Fibroblast of lung (primary cell): Measurements from ENCODE around the gene OAF. TPM values are rescaled to one million over a fixed set of nuclear protein-coding genes. Genes with fewer than 3 reads are reported as not detected.

Source experiments
- DNase-seq, 2 donors: peaks; one replicate each; pipeline versions ENCODE4 v3.0.0 to v3.0.0-alpha.2; 2010; ENCODE audit warnings: low read depth in 2 of 2
- H2AFZ ChIP-seq: 2 replicates; pipeline ENCODE4 v1.5.1; 2012; ENCODE audit warnings: low read length, control low read depth, inconsistent platforms
- H3K27ac ChIP-seq: 2 replicates; pipeline ENCODE4 v1.5.1; 2011; ENCODE audit warnings: low read length, control low read depth; ENCODE audit not compliant: insufficient read depth
- H3K27me3 ChIP-seq: 2 replicates; pipeline ENCODE4 v1.5.1; 2011; ENCODE audit warnings: mild to moderate bottlenecking, low read length; ENCODE audit not compliant: control insufficient read depth, insufficient read depth
- H3K36me3 ChIP-seq: 2 replicates; pipeline ENCODE4 v1.5.1; 2011; ENCODE audit warnings: low read length; ENCODE audit not compliant: control insufficient read depth, insufficient read depth
- H3K4me1 ChIP-seq: 2 replicates; pipeline ENCODE4 v1.5.1; 2011; ENCODE audit warnings: low read length; ENCODE audit not compliant: control insufficient read depth, insufficient read depth; ENCODE audit errors: extremely low read depth
- H3K4me2 ChIP-seq: 2 replicates; pipeline ENCODE4 v1.5.1; 2011; ENCODE audit warnings: low read length, control low read depth; ENCODE audit not compliant: insufficient read depth; ENCODE audit errors: extremely low read depth
- H3K4me3 ChIP-seq, 4 experiments: fragments of 200-600 bp in 1 of 4; sonication (generic) in 1 of 4; replicated peaks in 1 of 4; 2 replicates each; pipeline ENCODE4 v1.5.1; 2011 to 2016; ENCODE audit warnings: low read length in 4 of 4, low read depth in 3 of 4, mild to moderate bottlenecking in 3 of 4, control low read depth in 2 of 4, inconsistent platforms in 1 of 4, mixed read lengths in 1 of 4; ENCODE audit not compliant: insufficient read depth in 1 of 4; ENCODE audit errors: control extremely low read depth in 1 of 4
- H3K79me2 ChIP-seq: 2 replicates; pipeline ENCODE4 v1.5.1; 2012; ENCODE audit warnings: mild to moderate bottlenecking, low read length, inconsistent platforms; ENCODE audit not compliant: control insufficient read depth, insufficient read depth
- H3K9ac ChIP-seq: 2 replicates; pipeline ENCODE4 v1.5.1; 2011; ENCODE audit warnings: mild to moderate bottlenecking, low read length, control low read depth; ENCODE audit not compliant: insufficient read depth
- H3K9me3 ChIP-seq: 2 replicates; pipeline ENCODE4 v1.5.1; 2012; ENCODE audit warnings: low read depth, low read length; ENCODE audit not compliant: control insufficient read depth, insufficient read depth
- H4K20me1 ChIP-seq: 2 replicates; pipeline ENCODE4 v1.5.1; 2011; ENCODE audit warnings: low read length; ENCODE audit not compliant: control insufficient read depth, insufficient read depth; ENCODE audit errors: extremely low read depth
- EZH2 ChIP-seq: IDR thresholded peaks from 2 replicates; pipeline ENCODE4 v1.5.1; 2012; ENCODE audit warnings: low read length, control low read depth, mild to moderate bottlenecking; ENCODE audit errors: missing control alignments
- polyA plus RNA-seq, 2 donors: library from polyadenylated mRNA; depleted of rRNA in 1 of 2; stranded (reverse) in 1 of 2; unstranded in 1 of 2; fragments of >200 nt; gene quantifications; 2 replicates each; pipeline ENCODE4 v1.2.1, GENCODE V29; 2011 to 2012; ENCODE audit warnings: missing spikeins in 1 of 2
- total RNA-seq: library from RNA; depleted of rRNA; stranded (reverse); fragments of >200 nt; gene quantifications from 2 replicates; pipeline ENCODE4 v1.2.1, GENCODE V29; 2014
- TF ChIP-seq, protein P1 (sequence below), 2 donors: IDR thresholded peaks in 1 of 2; conservative IDR thresholded peaks in 1 of 2; 1 replicate in 1 of 2; 2 replicates in 1 of 2; pipeline ENCODE4 v1.5.1; 2011 to 2012; ENCODE audit warnings: low read length in 2 of 2, control low read depth in 1 of 2, inconsistent platforms in 1 of 2, low read depth in 1 of 2, mild to moderate bottlenecking in 1 of 2

OAF gene
- total and polyA plus RNA-seq, 2 donors (not counting 1 experiment from before 2014, with no cell fraction given): 20.0 to 22.7 TPM

DNA sequence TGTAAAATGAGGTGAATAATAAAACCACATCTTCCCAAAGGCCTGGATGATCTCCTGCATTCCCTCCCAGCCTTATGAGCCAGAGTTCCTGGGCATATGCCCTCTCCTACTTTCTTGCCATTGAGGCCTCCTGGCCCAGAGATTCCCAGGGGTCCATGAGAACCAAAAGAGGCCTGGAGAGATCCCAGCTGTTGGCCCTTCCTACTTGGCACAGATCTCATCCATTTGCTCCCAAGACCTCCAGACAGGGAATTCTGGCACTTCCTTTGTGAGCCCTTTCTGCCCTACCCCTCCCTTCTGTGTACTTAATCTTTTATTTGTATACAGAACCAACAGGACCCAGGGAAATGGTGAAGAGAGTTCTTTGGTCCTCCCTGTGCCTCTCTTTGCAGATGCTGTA, 50.5 kb downstream of the OAF start:
- no peak overlapping the region for H2AFZ ChIP-seq
- no peaks in the 10 kb centered on the region for H4K20me1 ChIP-seq
- no peak overlapping the region for H3K4me3 ChIP-seq
- no peaks in the 10 kb centered on the region for H3K36me3 ChIP-seq
- DNase-seq: no peak
- peaks cover 34% of the 10 kb centered on the region for H3K27me3 ChIP-seq
- no peaks in the 10 kb centered on the region for H3K79me2 ChIP-seq
- H3K9ac ChIP-seq: no peak overlapping the region
- H3K9me3 ChIP-seq: no peaks in the 10 kb centered on the region
- no peak overlapping the region for H3K4me2 ChIP-seq
- no peak for TF ChIP-seq EZH2
- TF ChIP-seq, protein P1, sequence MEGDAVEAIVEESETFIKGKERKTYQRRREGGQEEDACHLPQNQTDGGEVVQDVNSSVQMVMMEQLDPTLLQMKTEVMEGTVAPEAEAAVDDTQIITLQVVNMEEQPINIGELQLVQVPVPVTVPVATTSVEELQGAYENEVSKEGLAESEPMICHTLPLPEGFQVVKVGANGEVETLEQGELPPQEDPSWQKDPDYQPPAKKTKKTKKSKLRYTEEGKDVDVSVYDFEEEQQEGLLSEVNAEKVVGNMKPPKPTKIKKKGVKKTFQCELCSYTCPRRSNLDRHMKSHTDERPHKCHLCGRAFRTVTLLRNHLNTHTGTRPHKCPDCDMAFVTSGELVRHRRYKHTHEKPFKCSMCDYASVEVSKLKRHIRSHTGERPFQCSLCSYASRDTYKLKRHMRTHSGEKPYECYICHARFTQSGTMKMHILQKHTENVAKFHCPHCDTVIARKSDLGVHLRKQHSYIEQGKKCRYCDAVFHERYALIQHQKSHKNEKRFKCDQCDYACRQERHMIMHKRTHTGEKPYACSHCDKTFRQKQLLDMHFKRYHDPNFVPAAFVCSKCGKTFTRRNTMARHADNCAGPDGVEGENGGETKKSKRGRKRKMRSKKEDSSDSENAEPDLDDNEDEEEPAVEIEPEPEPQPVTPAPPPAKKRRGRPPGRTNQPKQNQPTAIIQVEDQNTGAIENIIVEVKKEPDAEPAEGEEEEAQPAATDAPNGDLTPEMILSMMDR (conservative IDR thresholded peaks at IDR 0.05 in 1 of 2, IDR thresholded peaks at IDR 0.05 in 1 of 2; ENCODE audit: low read depth in 1 of 2, low read length in 2 of 2): no peak
- no peak overlapping the region for H3K27ac ChIP-seq
- no peaks in the 10 kb centered on the region for H3K4me1 ChIP-seq

DNA sequence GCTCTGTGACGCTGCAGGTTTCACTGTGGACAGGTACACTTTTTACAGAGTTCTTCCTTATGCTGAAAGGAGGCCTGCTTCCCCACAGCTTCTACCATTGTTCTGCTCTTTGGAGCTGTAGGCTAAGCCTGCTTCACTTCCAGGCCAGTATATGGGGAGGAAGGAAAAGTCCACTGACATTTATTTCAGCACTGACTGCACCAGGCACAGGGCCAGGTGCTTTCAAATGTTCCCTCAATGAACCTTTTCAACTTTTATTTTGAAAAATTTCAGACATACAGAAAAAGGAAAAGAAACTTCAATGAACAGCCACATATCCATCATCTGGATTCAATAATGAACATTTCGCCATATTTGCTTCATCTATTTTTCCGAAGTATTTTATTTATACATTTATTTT, 51.1 kb downstream of the OAF start:
- H3K27ac ChIP-seq: no peak overlapping the region
- H3K27me3 ChIP-seq: peaks cover 31% of the 10 kb centered on the region
- no peaks in the 10 kb centered on the region for H4K20me1 ChIP-seq
- no peak for DNase-seq
- no peak overlapping the region for H3K4me2 ChIP-seq
- H3K4me3 ChIP-seq: no peak overlapping the region
- H2AFZ ChIP-seq: no peak overlapping the region
- no peak overlapping the region for H3K9ac ChIP-seq
- no peaks in the 10 kb centered on the region for H3K9me3 ChIP-seq
- H3K79me2 ChIP-seq: no peaks in the 10 kb centered on the region
- TF ChIP-seq, protein P1 (conservative IDR thresholded peaks at IDR 0.05 in 1 of 2, IDR thresholded peaks at IDR 0.05 in 1 of 2; ENCODE audit: low read depth in 1 of 2, low read length in 2 of 2): no peak
- no peak for TF ChIP-seq EZH2
- no peaks in the 10 kb centered on the region for H3K36me3 ChIP-seq
- no peaks in the 10 kb centered on the region for H3K4me1 ChIP-seq

DNA sequence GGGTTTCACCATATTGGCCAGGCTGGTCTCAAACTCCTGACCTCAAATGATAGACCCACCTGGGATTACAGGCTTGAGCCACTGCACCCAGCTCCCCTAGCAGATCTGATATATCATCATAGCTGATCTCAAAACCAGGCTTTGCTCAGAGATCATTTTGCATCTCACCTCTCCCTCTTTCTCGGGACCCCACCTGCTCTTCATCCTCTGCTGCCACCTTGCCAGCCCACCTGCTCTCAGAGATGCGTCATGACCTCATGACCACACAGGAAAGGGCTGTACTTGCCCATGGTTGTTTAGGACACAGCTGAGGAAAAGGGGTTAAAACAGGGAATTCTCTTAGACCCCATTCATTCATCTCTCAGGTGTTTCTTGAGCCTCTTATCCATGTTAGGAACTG, 56.5 kb downstream of the OAF start:
- Histone ChIP-seq H3K9me3 (no peaks in the 10 kb centered on the region), H3K79me2 (no peaks in the 10 kb centered on the region), H3K36me3 (no peaks in the 10 kb centered on the region), H4K20me1 (no peaks in the 10 kb centered on the region), H3K27ac (no peak overlapping the region), H3K27me3 (peaks cover 24% of the 10 kb centered on the region), H2AFZ (no peak overlapping the region), H3K4me1 (peaks cover 2% of the 10 kb centered on the region), H3K4me3 (no peak overlapping the region), H3K4me2 (no peak overlapping the region), H3K9ac (no peak overlapping the region)
- TF ChIP-seq, protein P1 (conservative IDR thresholded peaks at IDR 0.05 in 1 of 2, IDR thresholded peaks at IDR 0.05 in 1 of 2; ENCODE audit: low read depth in 1 of 2, low read length in 2 of 2): no peak
- TF ChIP-seq EZH2: no peak
- DNase-seq: no peak
